ENCODE results near the gene PDXP.
A peak's percentile ranks its signal among the peaks of the same experiment; 100 is the strongest.

- peak; percentile 66; the same call in 1 of the 2 replicates for TF ChIP-seq ZNF280D (CRISPR knock-in tag; IDR thresholded peaks at IDR 0.05)
- TF ChIP-seq MEIS1 (CRISPR knock-in tag; IDR thresholded peaks at IDR 0.05; ENCODE audit: borderline replicate concordance) = peak; percentile 17; the same call in 1 of the 2 replicates
- peak; percentile 87; the same call in 1 of the 2 replicates for TF ChIP-seq ZNF281 (CRISPR knock-in tag; IDR thresholded peaks at IDR 0.05; ENCODE audit: borderline replicate concordance)
- no peak for TF ChIP-seq ZNF549 (CRISPR knock-in tag; IDR thresholded peaks at IDR 0.05)
- TF ChIP-seq NFKBIZ (CRISPR knock-in tag; IDR thresholded peaks at IDR 0.05) = no peak
- TF ChIP-seq, protein P1, sequence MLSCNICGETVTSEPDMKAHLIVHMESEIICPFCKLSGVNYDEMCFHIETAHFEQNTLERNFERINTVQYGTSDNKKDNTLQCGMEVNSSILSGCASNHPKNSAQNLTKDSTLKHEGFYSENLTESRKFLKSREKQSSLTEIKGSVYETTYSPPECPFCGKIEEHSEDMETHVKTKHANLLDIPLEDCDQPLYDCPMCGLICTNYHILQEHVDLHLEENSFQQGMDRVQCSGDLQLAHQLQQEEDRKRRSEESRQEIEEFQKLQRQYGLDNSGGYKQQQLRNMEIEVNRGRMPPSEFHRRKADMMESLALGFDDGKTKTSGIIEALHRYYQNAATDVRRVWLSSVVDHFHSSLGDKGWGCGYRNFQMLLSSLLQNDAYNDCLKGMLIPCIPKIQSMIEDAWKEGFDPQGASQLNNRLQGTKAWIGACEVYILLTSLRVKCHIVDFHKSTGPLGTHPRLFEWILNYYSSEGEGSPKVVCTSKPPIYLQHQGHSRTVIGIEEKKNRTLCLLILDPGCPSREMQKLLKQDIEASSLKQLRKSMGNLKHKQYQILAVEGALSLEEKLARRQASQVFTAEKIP (CRISPR knock-in tag; IDR thresholded peaks at IDR 0.05; ENCODE audit: borderline replicate concordance) = no peak
- TF ChIP-seq, protein P2, sequence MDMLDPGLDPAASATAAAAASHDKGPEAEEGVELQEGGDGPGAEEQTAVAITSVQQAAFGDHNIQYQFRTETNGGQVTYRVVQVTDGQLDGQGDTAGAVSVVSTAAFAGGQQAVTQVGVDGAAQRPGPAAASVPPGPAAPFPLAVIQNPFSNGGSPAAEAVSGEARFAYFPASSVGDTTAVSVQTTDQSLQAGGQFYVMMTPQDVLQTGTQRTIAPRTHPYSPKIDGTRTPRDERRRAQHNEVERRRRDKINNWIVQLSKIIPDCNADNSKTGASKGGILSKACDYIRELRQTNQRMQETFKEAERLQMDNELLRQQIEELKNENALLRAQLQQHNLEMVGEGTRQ (IDR thresholded peaks at IDR 0.05; ENCODE audit: low read depth, low read length) = no peak
- TF ChIP-seq, protein P2 (CRISPR knock-in tag; IDR thresholded peaks at IDR 0.05; ENCODE audit: borderline replicate concordance) = no peak
- TF ChIP-seq SRF (IDR thresholded peaks at IDR 0.05; ENCODE audit: low read depth, low read length) = no peak
- no peak for TF ChIP-seq ATF1 (CRISPR knock-in tag; IDR thresholded peaks at IDR 0.05)
- TF ChIP-seq SMARCC2 (IDR thresholded peaks at IDR 0.05) = no peak
- no peak for TF ChIP-seq EHMT2 (IDR thresholded peaks at IDR 0.05; ENCODE audit: borderline replicate concordance, low read depth, low read length)
- no peak for TF ChIP-seq ZNF83 (CRISPR knock-in tag; IDR thresholded peaks at IDR 0.05; ENCODE audit: borderline replicate concordance)
Observed at GRCh38 chr22:37631448-37632173, 26.9 kb upstream of the PDXP start.

Data from HepG2 (cell line).